OCI-LY7 (cell line): ENCODE measurements around the gene BACH2. TPM values are rescaled to one million over a fixed set of nuclear protein-coding genes. Genes with fewer than 3 reads are reported as not detected.

Experiments
- BruUV-seq: library from RNA; stranded (reverse); fragments of 400-500 nt; replicated peaks from 2 replicates; lab custom pipeline; 2021; lab: Mats Ljungman, UMichigan
- CTCF ChIA-PET: fragments of 300-600 bp; sonication (Branson Sonifier 250); formaldehyde crosslinking; loops from one replicate; lab custom pipeline; 2022; ENCODE audit warnings: antibody characterized with exemption; ENCODE audit not compliant: unreplicated experiment; lab: Charles Lee
- POLR2A ChIA-PET: fragments of 300-600 bp; sonication (Branson Sonifier 250); formaldehyde crosslinking; loops from one replicate; lab custom pipeline; 2022; ENCODE audit warnings: antibody characterized with exemption; lab: Charles Lee
- DNase-seq: peaks from one replicate; pipeline ENCODE4 v3.0.0-alpha.2; 2015; ENCODE audit warnings: low spot score
- H2AFZ ChIP-seq: fragments of 200-600 bp; sonication (generic), shearing (Covaris generic); 2 replicates; pipeline ENCODE4 v1.6.1; 2014; ENCODE audit warnings: mild to moderate bottlenecking, antibody characterized with exemption, low read length, moderate library complexity
- H3K27ac ChIP-seq: fragments of 200-600 bp; sonication (generic); 2 replicates; pipeline ENCODE4 v1.5.1; 2014; ENCODE audit warnings: mixed run types, low read depth, mild to moderate bottlenecking, moderate library complexity, low read length, inconsistent platforms; ENCODE audit not compliant: poor library complexity, severe bottlenecking
- H3K36me3 ChIP-seq: fragments of 200-600 bp; sonication (generic); 2 replicates; pipeline ENCODE4 v1.6.1; 2014; ENCODE audit warnings: mild to moderate bottlenecking, antibody characterized with exemption, low read length, moderate library complexity, mixed read lengths; ENCODE audit not compliant: insufficient read depth
- H3K4me1 ChIP-seq: fragments of 200-600 bp; sonication (generic); 2 replicates; pipeline ENCODE4 v1.5.1; 2014; ENCODE audit warnings: mild to moderate bottlenecking, low read length; ENCODE audit not compliant: insufficient read depth, poor library complexity, severe bottlenecking
- H3K4me2 ChIP-seq: fragments of 200-600 bp; sonication (generic); 2 replicates; pipeline ENCODE4 v1.6.1; 2014; ENCODE audit warnings: mild to moderate bottlenecking, low read length
- H3K4me3 ChIP-seq: fragments of 200-600 bp; sonication (generic); 2 replicates; pipeline ENCODE4 v1.5.1; 2014; ENCODE audit warnings: mild to moderate bottlenecking, low read depth, low read length; ENCODE audit not compliant: poor library complexity, severe bottlenecking
- H3K79me2 ChIP-seq: fragments of 200-600 bp; sonication (generic); 2 replicates; pipeline ENCODE4 v1.6.1; 2016; ENCODE audit warnings: low read depth, mild to moderate bottlenecking, low read length, moderate library complexity, mixed read lengths; ENCODE audit not compliant: insufficient read depth
- H3K9me2 ChIP-seq: fragments of 200-600 bp; sonication (generic); 2 replicates; pipeline ENCODE4 v1.6.1; 2016; ENCODE audit warnings: mild to moderate bottlenecking, low read length, mixed read lengths; ENCODE audit not compliant: insufficient read depth
- H3K9me3 ChIP-seq: fragments of 200-600 bp; sonication (generic); 2 replicates; pipeline ENCODE4 v1.6.1; 2014; ENCODE audit warnings: mild to moderate bottlenecking, mixed run types, low read length, mixed read lengths
- H4K20me1 ChIP-seq: fragments of 200-600 bp; sonication (generic); 2 replicates; pipeline ENCODE4 v1.6.1; 2014; ENCODE audit warnings: mild to moderate bottlenecking, antibody characterized with exemption, low read length, moderate library complexity, mixed read lengths; ENCODE audit not compliant: insufficient read depth
- EZH2phosphoT487 ChIP-seq: fragments of 200-600 bp; sonication (generic); IDR thresholded peaks from 2 replicates; pipeline ENCODE4 v1.6.1; 2018; ENCODE audit warnings: low read depth, borderline replicate concordance, mild to moderate bottlenecking, mixed run types, antibody characterized with exemption, low read length, moderate library complexity, mixed read lengths
- intact Hi-C: fragments of 100-400 bp; cut with micrococcal nuclease; formaldehyde crosslinking; loops from one replicate; pipeline ENCODE4 v1.10.0; 2022; ENCODE audit not compliant: unreplicated experiment
- total RNA-seq, 2 experiments: library from RNA; depleted of rRNA in 1 of 2; stranded (reverse); fragments of >200 nt in 1 of 2; shearing (Covaris generic) in 1 of 2; gene quantifications; 2 replicates each; pipeline ENCODE4 v1.2.3, GENCODE V29; 2014 to 2022
- TF ChIP-seq, protein P1 (sequence below): fragments of 200-600 bp; sonication (generic); conservative IDR thresholded peaks from 2 replicates; pipeline ENCODE4 v1.5.1; 2014; ENCODE audit warnings: mild to moderate bottlenecking, antibody characterized with exemption, low read length, moderate library complexity, mixed read lengths

BACH2 gene
- total RNA-seq, 2 experiments from 2014 or later = 92.0 to 163 TPM

DNA sequence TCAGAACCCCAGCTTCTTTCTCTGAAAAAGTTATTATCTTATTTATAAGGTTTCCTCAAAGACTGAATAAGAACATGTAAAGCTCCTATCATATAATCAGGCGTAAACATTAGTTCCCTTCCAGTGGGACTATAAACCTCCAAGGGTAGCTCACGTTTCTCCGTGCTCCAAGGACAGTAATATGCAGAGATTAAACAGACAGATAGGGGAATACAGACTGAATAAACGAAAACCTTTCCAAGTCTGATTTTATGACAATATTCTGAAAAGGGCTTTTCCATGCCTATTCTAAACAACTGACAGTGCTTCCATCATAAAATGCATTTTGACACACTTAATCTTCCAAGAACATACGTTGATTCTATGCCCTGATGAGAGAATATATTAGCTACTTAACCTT lies 22.8 kb downstream of the BACH2 start:
- peak overlapping the region; percentile 52 for H3K4me3 ChIP-seq
- ChIA-PET CTCF (interaction anchor here (0.5 to 1.3 kb wide), 4 partner anchors 10 to 200 kb away, joined by 3 to 7 read pairs (median 4); no protein-coding TSS in a partner anchor), POLR2A (interaction anchor here (0.6 to 2.9 kb wide), 16 partner anchors 8 to 116 kb away, joined by 3 to 25 read pairs (median 4); no protein-coding TSS in a partner anchor)
- H3K4me2 ChIP-seq = peak overlapping the region; percentile 81
- H3K4me1 ChIP-seq = peaks cover 87% of the 10 kb centered on the region
- BruUV-seq = no TSS peak
- H3K36me3 ChIP-seq = peaks cover 80% of the 10 kb centered on the region
- H3K9me2 ChIP-seq = no peaks in the 10 kb centered on the region
- peaks cover 17% of the 10 kb centered on the region; the same call in 1 of the 2 replicates for H3K9me3 ChIP-seq
- intact Hi-C loops = loop anchor here (1.0 to 5.0 kb wide), 2 partner anchors 23 to 87 kb away; no protein-coding TSS in a partner anchor
- H2AFZ ChIP-seq = no peak overlapping the region
- TF ChIP-seq, protein P1, sequence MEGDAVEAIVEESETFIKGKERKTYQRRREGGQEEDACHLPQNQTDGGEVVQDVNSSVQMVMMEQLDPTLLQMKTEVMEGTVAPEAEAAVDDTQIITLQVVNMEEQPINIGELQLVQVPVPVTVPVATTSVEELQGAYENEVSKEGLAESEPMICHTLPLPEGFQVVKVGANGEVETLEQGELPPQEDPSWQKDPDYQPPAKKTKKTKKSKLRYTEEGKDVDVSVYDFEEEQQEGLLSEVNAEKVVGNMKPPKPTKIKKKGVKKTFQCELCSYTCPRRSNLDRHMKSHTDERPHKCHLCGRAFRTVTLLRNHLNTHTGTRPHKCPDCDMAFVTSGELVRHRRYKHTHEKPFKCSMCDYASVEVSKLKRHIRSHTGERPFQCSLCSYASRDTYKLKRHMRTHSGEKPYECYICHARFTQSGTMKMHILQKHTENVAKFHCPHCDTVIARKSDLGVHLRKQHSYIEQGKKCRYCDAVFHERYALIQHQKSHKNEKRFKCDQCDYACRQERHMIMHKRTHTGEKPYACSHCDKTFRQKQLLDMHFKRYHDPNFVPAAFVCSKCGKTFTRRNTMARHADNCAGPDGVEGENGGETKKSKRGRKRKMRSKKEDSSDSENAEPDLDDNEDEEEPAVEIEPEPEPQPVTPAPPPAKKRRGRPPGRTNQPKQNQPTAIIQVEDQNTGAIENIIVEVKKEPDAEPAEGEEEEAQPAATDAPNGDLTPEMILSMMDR = no peak
- no peak for TF ChIP-seq EZH2phosphoT487
- no peaks in the 10 kb centered on the region for H4K20me1 ChIP-seq
- peak overlapping the region; percentile 79 for H3K27ac ChIP-seq
- H3K79me2 ChIP-seq = peaks cover 100% of the 10 kb centered on the region
- DNase-seq = no peak

DNA sequence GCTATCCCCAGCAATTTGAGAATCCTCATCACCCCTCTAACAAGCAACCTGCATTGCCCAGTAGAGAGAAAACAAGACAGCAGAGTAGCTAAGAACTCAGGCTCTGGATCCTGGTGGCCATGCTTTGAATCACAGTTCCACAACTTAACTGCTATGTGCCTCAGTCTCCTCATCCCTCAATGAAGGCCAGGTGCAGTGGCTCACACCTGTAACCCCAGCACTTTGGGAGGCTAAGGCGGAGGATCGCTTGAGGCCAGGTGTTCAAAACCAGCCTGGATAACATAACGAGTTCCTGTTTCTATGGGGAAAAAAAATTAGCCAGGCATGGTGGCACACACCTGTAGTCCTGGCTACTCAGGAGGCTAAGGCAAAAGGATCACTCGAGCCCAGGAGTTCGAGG lies 23.7 kb downstream of the BACH2 start:
- TF ChIP-seq, protein P1 = no peak
- TF ChIP-seq EZH2phosphoT487 = no peak
- DNase-seq = peak; percentile 53
- Histone ChIP-seq H3K27ac (peak overlapping the region; percentile 79), H3K36me3 (peaks cover 81% of the 10 kb centered on the region), H4K20me1 (no peaks in the 10 kb centered on the region), H3K9me3 (peaks cover 17% of the 10 kb centered on the region; the same call in 1 of the 2 replicates), H3K4me2 (peak overlapping the region; percentile 81; the same call in 1 of the 2 replicates), H3K79me2 (peaks cover 100% of the 10 kb centered on the region), H2AFZ (no peak overlapping the region), H3K4me3 (no peak overlapping the region), H3K9me2 (no peaks in the 10 kb centered on the region), H3K4me1 (peaks cover 87% of the 10 kb centered on the region)
- no TSS peak for BruUV-seq
- CTCF ChIA-PET = interaction anchor here (0.6 to 1.3 kb wide), 3 partner anchors 9 to 201 kb away, joined by 3 to 4 read pairs (median 3); no protein-coding TSS in a partner anchor
- intact Hi-C loops = loop anchor here (5.0 kb wide), 1 partner anchor 86 kb away; no protein-coding TSS in a partner anchor
- POLR2A ChIA-PET = interaction anchor here (0.5 to 2.9 kb wide), 12 partner anchors 9 to 243 kb away, joined by 3 to 25 read pairs (median 4); no protein-coding TSS in a partner anchor

DNA sequence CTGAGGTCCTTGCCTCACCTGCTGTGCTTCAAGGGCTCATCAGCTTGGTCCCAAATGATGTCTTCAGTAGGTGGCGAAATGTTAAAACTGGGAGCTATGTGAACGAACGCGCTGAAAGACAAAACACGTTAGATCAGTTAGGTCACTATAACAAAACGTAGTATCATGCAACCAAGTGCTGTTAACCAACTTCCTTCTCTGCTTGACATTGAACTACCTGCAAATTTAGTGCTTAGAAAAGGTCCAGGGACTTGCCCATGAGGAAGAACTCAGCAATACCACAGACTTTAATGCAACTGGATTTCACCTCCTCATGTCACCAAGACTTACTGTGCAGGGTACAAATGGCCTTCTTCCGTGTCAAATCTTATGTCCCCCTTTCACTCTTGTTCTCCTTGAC lies 24.8 kb downstream of the BACH2 start:
- DNase-seq = no peak
- H3K27ac ChIP-seq = peak overlapping the region; percentile 79
- peaks cover 17% of the 10 kb centered on the region; the same call in 1 of the 2 replicates for H3K9me3 ChIP-seq
- ChIA-PET CTCF (no interaction called here), POLR2A (interaction anchor here (0.6 to 2.0 kb wide), 3 partner anchors 19 to 27 kb away, joined by 3 to 6 read pairs (median 4); no protein-coding TSS in a partner anchor)
- peaks cover 91% of the 10 kb centered on the region for H3K36me3 ChIP-seq
- intact Hi-C loops = loop anchor here (5.0 kb wide), 1 partner anchor 85 kb away; no protein-coding TSS in a partner anchor
- no peak overlapping the region for H3K4me2 ChIP-seq
- TF ChIP-seq, protein P1 = no peak
- no peak for TF ChIP-seq EZH2phosphoT487
- no TSS peak for BruUV-seq
- H3K4me3 ChIP-seq = no peak overlapping the region
- peaks cover 87% of the 10 kb centered on the region for H3K4me1 ChIP-seq
- no peaks in the 10 kb centered on the region for H3K9me2 ChIP-seq
- peaks cover 100% of the 10 kb centered on the region for H3K79me2 ChIP-seq
- H4K20me1 ChIP-seq = 0 out of 2 replicates have a peak, but pooled peaks cover 3% of the 10 kb centered on the region
- H2AFZ ChIP-seq = no peak overlapping the region
